GM19452 (cell line): ENCODE measurements around the gene ATP6V0E1.
A peak's percentile ranks its signal among the peaks of the same experiment; 100 is the strongest.

Experiments
- ATAC-seq: cut with Tn5 transposase; IDR thresholded peaks from one replicate; pipeline ENCODE4 v1.9.1; 2021; ENCODE audit not compliant: unreplicated experiment

Gene ATP6V0E1

GRCh38 chr5:172956228-172956627 lies 27.3 kb upstream of the ATP6V0E1 start:
- no peak for ATAC-seq

GRCh38 chr5:172956936-172957335 lies 26.6 kb upstream of the ATP6V0E1 start:
- ATAC-seq, result no peak

- ATAC-seq, result no peak
These were observed 26.1 kb upstream of the ATP6V0E1 start for GRCh38 chr5:172957458-172957857.

GRCh38 chr5:172958331-172959046 lies 25.1 kb upstream of the ATP6V0E1 start:
- peak; percentile 57 for ATAC-seq

- no peak for ATAC-seq
These were observed 23.5 kb upstream of the ATP6V0E1 start for GRCh38 chr5:172959824-172960799.

GRCh38 chr5:172969921-172970320 lies 13.7 kb upstream of the ATP6V0E1 start:
- ATAC-seq, result no peak

- no peak for ATAC-seq
These were observed 12.1 kb upstream of the ATP6V0E1 start for GRCh38 chr5:172971482-172971881.

- no peak for ATAC-seq
These were observed 11.0 kb upstream of the ATP6V0E1 start for GRCh38 chr5:172972552-172972951.

GRCh38 chr5:172973127-172973916 lies 10.2 kb upstream of the ATP6V0E1 start:
- no peak for ATAC-seq

- no peak for ATAC-seq
These were observed 9.6 kb upstream of the ATP6V0E1 start for GRCh38 chr5:172973931-172974330.

- ATAC-seq, result no peak
These were observed 8.3 kb upstream of the ATP6V0E1 start for GRCh38 chr5:172975289-172975688.

GRCh38 chr5:172979778-172980177 lies 3.8 kb upstream of the ATP6V0E1 start:
- ATAC-seq, result no peak

GRCh38 chr5:172981931-172982330 lies 1.6 kb upstream of the ATP6V0E1 start:
- no peak for ATAC-seq

- ATAC-seq, result peak; percentile 71
These were observed 828 bp downstream of the ATP6V0E1 start for GRCh38 chr5:172984244-172984953.

- ATAC-seq, result no peak
These were observed 2.0 kb downstream of the ATP6V0E1 start for GRCh38 chr5:172985596-172985995.

GRCh38 chr5:172988276-172988675 lies 4.7 kb downstream of the ATP6V0E1 start:
- ATAC-seq, result no peak

- ATAC-seq, result no peak
These were observed 7.2 kb downstream of the ATP6V0E1 start for GRCh38 chr5:172990776-172991175.

GRCh38 chr5:172994405-172994804 lies 10.8 kb downstream of the ATP6V0E1 start:
- no peak for ATAC-seq

GRCh38 chr5:172999372-172999973 lies 15.9 kb downstream of the ATP6V0E1 start:
- ATAC-seq, result no peak

- ATAC-seq, result no peak
These were observed 16.4 kb downstream of the ATP6V0E1 start for GRCh38 chr5:172999974-173000373.
